T-helper 1 cell treated with Interleukin-12 subunit alpha and Interleukin-12 subunit beta and Interleukin-4 antibody, amounts not matched to agents 30 ng/mL and 1 ng/mL, for 36 hours (primary cell): ENCODE data around the gene LRRC3. TPM values are rescaled to one million over a fixed set of nuclear protein-coding genes. Genes with fewer than 3 reads are reported as not detected.

ENCODE experiments used
- intact Hi-C: fragments of 100-400 bp; cut with micrococcal nuclease; formaldehyde crosslinking; loops from one replicate; pipeline ENCODE4 v1.15.1; 2024
- total RNA-seq: library from RNA; stranded (reverse); gene quantifications from 2 replicates; pipeline ENCODE4 v1.2.3, GENCODE V29; 2022

Gene LRRC3
- total RNA-seq, 1 donor from 2014 or later: 2.7 TPM

DNA sequence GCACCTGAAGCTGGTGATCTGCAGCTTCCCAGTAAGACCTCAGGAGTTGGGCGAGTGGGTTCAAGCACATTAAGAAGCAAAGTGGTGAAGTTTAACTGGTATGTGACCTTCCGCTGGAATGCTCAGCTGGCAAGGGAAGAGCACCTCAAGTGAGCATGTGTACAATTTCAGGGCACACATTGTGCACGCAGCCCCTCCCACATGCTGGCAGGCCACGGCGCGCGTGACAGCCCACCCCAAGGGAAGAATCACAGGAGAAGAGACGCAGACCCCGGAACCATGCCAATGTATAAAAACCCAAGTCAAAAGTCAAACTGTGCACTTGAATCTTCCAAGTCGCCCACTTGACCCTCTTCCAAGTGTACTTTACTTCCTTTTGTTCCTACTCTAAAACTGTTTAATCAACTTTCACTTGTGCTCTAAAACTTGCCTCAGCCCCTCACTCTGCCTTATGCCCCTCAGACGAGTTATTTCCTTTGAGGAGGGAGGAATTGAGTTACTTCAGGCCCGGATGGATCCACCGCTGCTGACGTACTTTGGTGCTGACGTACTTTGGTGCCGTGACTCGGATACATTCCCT, 20.0 kb downstream of the LRRC3 start:
- intact Hi-C loops: loop anchor here (5.0 kb wide), 1 partner anchor 173 kb away; the partner anchor contains the start of gene PFKL

DNA sequence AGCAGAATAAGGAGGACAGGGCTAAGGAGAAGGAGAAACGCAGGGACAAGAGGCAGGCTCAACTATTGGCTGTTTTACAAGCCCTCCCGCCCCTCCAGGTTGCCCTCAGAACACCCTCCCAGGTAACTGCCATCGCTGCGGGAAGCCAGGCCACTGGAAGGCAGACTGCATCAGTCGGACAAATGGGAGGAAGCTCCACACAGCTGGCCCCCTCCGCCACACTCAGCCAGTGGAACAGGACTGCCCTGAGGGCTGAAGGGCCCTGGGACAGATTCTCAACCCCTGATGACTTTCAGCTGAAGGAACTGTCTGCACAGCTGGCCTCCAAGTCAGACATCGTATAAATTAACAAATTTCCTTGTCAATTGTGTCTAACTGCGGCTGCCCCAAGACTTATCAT, 21.8 kb downstream of the LRRC3 start:
- intact Hi-C loops: loop anchor here (5.0 kb wide), 1 partner anchor 175 kb away; the partner anchor contains the start of gene PFKL

DNA sequence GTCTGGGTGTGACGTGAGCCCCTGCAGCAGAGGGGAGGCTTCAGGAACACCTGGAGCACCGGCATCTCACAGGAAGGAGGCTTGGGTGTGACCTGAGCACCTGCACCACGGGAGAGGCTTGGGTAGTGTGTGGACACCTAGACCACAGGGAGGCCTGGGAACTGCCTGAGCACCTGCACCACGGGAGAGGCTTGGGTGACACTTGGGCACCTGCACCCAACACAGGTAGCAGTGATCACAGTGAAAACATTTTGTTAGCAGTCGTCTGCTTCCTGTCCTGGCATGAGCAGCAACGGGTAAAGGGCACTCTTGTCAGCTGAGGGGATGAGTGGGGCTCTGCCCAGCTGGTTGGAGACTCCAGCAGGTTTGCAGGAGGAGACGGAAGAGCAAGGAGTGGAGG, 22.4 kb downstream of the LRRC3 start:
- intact Hi-C loops: loop anchor here (5.0 kb wide), 1 partner anchor 175 kb away; the partner anchor contains the start of gene PFKL

DNA sequence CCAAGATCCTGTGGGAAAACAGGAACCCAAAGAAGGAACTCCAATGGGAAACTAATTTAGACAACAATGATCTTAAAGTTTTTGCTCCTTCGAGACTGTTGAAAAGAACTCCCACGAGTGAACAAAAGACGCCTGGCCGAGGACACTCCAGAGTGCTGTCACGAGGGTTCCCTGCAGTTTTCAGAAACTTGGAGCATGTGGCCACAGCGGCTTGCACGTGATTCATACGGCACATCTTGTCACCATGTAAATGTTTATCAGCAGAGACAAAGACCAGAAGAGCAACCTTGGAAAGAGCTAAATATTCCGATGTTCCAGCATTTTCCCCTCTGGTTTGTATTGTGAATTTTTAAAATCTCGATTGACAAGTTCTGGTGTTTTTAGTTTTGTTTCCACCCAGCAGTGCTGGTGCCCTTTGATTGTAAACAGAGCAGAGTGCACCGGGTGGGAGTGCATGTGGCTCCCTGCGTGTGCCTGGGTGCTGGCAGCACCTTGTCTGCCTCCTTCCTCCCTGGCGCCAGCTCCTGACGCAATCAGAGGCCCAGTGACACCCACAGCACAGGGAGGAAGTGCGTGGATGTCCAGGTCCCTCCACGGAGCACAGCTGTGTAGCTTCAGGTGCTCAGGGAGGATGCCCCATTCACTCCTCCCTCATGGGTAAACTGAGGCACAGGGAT, 23.0 kb downstream of the LRRC3 start:
- intact Hi-C loops: loop anchor here (5.0 kb wide), 1 partner anchor 176 kb away; the partner anchor contains the start of gene PFKL

DNA sequence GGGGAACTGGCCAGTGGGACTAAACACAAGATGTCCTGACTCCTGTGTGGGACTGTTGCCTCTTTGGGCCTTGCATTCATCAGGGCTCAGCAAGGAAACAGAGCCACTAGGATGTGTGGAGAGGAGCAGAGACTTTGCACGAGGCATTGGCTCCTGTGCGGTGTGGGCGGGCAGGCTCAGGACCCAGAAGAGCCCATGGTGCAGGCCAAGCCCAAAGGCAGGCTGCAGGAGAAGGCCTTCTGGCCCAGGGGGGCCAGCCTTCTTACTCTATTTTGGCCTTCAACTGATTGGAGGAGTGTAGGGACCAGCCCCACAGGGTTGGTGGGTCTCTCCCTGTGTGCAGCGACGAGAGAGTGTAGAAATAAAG, 23.5 kb downstream of the LRRC3 start:
- intact Hi-C loops: loop anchor here (5.0 kb wide), 1 partner anchor 176 kb away; the partner anchor contains the start of gene PFKL

DNA sequence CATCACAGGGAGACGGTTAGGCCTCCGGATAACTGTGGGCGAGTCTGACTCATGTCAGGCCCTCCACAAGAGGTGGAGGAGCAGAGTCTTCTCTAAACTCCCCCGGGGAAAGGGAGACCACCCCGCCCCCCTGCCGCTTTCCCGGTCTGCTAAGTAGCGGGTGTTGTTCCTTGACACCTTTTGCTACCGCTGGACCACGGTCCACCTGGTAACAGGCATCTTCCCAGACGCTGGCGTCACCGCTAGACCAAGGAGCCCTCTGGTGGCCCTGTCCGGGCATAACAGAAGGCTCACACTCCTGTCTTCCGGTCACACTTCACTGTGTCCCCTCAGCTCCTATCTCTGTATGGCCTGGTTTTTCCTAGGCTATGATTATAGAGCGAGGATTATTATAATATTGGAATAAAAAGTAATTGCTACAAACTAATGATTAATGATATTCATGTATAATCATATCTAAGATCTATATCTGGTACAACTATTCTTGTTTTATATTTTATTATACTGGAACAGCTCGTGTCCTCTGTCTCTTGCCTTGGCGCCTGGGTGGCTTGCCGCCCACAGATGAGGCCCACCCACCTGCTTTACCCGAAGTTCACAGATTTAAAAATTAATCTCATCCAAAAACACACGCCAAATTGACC, 24.4 kb downstream of the LRRC3 start:
- intact Hi-C loops: loop anchor here (5.0 kb wide), 1 partner anchor 177 kb away; the partner anchor contains the start of gene PFKL

DNA sequence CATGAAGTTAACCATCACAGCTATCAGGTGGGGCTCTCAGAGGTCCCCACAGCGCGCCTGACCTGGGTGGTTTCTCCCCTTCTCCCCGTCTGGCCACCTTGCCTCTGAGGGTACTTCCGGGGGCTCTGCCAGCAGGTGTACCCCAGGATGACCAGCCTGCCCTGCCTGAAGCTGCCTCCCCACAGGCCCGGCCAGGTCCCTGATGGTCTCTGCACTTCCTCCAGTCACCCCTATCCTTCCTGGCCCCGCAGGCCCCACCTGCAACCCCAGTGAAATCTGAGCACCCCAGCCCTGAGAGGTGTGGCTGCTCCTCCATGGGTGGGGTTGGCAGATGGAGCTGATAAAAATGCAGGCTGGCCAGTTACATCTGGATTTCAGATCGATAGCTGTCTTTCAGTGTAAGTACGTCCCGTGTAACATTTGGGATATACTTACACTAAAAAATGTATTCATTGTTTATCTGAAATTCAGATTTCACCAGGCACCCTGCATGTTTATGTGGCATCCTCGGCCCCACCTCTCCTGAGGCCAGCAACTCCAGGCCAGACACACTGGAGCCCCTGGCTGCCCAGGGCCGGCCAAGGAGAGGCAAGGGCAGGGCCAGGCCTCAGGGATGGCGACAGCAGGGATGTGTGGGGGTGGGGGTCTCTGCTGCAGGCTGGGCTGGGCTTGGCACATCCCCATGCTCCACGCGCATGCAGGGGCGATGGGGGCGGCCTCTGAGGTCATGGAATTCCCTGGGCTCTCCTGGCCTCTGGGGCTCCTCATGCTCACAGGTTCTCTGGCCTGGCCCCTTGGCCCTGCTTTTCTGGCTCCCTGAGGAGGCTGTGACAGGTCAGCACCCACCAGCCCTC, 25.1 kb downstream of the LRRC3 start:
- intact Hi-C loops: no loop called here

DNA sequence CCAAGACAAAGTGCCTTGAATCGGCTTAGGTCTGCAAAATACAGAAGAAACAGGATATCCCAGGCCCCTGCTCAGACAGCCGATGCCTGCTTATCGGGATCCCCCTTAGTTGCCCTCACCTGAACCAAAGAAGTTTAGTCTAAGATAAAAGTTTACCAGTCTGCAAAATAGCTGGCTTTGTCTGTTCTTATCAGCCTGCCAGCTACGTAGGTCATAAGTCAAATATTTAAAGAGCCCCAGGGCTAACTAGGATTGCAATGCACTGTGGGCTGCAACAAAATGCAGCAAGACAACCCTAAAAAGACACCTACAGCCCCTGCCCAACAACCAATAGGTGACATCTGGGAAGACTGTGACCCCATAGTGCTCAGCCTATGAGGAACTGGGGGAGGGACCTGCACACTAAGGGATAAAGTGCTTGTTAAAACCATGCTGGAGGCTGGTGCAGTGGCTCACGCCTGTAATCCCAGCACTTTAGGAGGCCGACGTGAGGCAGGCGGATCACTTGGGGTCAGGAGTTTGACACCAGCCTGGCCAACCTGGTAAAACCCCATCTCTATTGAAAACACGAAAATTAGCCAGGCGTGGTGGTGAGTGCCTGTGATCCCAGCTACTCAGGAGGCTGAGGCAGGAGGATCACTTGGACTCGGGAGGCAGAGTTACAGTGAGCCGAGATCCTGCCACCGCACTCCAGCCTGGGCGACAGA, 27.4 kb downstream of the LRRC3 start:
- intact Hi-C loops: no loop called here

DNA sequence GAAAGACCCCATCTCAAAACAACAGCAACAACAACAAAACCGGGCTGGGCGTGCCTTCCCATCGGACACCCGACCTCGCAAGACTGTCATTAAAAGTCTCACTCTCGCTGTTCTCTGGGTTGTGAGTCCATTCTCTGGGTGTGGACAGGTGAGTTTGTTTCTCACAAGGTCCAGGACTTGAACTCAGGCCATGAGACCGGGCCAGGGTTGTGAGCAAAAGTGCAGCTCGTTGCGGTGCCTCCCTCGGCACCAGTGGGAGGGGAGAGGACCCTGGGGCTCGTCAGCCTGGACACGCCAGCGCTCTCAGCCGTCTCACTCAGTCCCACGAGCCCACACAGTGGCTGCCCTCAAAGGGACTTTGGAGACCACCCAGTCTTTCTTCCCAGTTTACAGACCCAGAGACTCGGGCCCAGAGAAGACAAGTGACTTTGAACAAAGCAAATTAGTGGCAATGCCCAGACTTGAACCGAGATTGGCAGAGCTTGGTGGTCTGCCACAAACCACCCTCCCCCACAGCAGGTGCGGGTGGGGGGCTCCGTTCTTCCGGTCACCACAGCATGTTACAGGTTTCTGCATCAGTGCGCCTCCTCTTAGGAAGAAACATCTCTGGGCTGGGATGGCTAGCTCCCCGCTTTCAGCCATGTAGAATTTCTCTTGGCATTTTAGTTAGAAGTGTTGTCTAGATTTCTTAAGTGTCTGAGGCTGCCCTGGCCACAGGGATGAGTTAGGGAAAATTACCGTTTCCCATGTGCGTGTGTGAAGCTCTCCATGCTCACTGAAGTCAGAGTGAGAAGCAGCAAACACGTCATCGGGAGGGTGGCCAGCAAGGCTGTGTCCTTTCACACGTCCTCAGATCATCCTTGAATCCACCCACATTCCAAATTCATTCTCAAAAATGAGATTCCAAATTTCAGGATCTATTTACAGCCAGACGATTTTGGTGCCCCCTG, 28.3 kb downstream of the LRRC3 start:
- intact Hi-C loops: no loop called here

DNA sequence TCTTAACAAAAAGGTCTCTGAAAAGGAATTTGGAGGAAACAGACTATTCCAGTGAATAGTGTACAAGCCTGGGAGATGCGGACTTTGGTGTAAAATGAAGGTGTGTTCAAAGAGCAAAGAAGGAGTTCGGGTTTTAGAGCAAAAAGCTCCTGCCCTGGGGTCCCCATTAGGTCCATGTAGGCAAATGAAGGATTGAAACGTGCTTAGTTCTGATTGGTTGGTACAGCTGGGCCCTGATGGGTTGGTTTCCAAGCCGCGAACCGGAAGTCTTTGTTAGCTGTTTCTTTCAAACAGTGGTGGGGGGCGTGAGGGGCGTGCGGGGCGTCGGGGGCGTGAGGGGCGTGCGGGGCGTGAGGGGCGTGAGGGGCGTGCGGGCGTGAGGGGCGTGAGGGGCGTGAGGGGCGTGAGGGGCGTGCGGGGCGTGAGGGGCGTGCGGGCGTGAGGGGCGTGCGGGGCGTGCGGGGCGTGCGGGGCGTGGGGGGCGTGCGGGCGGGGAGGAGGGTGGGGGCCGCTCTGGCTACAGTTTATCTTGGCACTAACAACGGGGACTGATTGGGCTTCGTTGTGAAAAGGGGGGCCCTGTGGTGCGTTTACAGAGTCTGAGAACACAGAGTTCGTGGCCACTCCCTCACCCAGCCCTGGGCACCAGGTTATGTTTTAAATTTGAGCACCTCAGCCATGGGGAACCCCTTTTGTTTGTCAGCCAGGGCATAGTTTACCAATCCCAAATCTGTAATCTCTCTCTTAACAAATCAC, 29.4 kb downstream of the LRRC3 start:
- intact Hi-C loops: loop anchor here (5.0 kb wide), 1 partner anchor 32 kb away; no protein-coding TSS in a partner anchor

DNA sequence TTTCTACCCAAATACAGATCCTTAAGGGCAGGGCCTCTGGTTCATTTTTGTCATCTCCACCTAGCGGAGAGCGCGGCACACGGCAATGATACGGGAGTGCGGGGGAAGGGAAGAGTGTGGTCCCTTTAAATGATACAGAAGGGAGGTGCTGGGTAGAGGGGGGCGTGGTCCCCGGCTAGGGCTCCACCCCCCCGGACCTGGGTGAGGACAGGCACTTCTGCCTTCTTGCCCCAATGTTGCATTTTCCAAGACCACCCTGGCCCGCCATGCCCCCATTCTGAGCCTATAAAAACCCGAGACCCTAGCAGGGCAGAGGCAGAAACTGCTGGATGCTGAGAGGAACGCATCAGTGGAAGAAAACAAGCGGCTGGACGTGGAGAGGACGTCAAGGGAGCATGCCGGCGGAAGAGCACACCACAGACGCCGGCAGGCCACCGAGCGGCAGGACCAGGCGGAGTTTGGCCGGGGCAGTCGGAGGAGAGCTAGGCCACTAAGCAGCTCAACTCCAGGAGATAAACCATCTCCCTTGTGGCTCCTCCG, 30.0 kb downstream of the LRRC3 start:
- intact Hi-C loops: loop anchor here (5.0 kb wide), 1 partner anchor 33 kb away; no protein-coding TSS in a partner anchor

DNA sequence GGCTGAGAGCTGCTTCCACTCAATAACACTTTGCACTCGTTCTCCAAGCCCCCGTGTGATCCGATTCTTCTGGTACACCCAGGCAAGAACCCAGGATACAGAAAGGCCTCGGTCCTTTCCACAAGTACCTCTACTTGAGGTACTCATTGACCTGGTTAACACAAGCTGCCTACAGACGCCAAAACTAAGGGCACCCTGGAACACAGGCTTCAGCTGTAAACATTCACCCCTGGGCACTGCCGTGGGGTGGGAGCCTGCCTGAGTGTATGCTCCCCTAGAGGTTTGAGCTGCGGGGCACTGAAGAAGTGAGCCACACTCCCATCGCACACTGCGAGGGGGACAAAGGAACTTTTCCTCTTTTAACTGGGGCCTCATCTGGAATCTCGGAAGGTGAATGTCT, 30.5 kb downstream of the LRRC3 start:
- intact Hi-C loops: loop anchor here (5.0 kb wide), 1 partner anchor 33 kb away; no protein-coding TSS in a partner anchor

DNA sequence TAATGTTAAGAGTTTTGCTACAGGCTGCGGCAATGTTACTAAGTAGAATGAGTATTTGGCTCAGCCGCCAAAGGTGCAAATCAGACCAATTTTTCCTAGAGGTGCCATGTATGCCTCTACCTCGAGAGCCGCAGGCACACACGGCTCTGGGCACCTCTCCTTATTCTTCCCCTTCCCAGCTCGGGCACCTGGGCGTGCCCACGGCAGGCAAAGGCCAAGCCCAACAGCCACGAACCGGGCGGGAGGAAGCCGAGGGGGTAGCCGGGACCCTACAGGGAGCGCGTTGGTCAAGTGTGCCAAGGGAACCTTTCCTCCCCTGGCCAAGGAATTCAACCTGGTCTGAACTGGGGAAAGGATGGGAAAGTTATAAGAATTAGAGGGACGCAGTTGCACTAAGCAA, 31.0 kb downstream of the LRRC3 start:
- intact Hi-C loops: loop anchor here (5.0 kb wide), 1 partner anchor 34 kb away; no protein-coding TSS in a partner anchor

DNA sequence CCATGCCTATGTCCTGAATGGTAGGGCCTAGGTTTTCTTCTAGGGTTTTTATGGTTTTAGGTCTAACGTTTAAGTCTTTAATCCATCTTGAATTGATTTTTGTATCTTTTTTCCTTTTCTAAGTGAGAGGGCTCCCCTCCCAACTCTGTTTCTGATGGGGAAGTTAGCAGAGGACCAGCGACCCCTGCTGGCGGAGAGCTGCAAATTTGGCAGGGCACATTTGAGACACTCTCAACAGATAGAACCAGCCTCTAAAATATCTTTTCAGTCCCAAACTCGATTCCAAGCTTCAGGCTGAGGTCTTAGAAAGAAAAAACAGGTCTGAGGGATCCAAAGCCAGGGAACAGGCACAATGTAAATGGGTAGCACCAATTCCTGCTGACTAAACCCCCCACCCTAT, 32.5 kb downstream of the LRRC3 start:
- intact Hi-C loops: loop anchor here (5.0 kb wide), 1 partner anchor 36 kb away; no protein-coding TSS in a partner anchor

DNA sequence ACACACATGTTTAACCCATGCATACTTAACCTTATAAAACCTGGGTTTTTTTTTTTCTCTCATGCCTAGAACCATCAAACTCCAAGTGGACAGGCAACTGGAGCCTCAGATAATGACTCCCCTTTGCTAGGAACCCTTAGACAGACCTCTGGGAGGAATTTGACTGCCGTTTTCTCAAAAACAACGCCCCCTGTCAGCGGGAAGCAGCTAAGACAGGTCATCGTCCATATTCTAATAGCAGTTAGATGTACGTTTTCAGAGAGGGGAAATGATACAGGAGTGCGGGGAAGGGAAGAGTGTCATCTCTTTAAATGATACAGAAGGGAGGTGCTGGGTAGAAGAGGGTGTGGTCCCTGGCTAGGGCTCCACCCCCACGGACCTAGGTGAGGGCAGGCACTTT, 34.7 kb downstream of the LRRC3 start:
- intact Hi-C loops: loop anchor here (5.0 kb wide), 1 partner anchor 38 kb away; no protein-coding TSS in a partner anchor

DNA sequence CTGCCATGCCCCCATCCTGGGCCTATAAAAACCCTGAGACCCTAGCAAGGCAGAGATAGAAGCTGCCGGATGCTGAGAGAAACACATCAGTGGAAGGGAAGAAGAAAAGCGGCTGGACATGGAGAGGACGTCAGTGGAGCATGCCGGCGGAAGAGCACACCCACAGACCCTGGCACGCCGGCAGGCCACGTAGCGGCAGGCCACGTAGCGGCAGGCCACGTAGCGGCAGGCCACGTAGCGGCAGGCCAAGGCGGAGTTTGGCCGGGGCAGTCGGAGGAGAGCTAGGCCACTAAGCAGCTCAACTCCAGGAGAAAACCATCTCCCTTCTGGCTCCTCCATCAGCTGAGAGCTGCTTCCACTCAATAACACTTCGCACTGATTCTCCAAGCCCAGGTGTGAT, 35.1 kb downstream of the LRRC3 start:
- intact Hi-C loops: no loop called here

DNA sequence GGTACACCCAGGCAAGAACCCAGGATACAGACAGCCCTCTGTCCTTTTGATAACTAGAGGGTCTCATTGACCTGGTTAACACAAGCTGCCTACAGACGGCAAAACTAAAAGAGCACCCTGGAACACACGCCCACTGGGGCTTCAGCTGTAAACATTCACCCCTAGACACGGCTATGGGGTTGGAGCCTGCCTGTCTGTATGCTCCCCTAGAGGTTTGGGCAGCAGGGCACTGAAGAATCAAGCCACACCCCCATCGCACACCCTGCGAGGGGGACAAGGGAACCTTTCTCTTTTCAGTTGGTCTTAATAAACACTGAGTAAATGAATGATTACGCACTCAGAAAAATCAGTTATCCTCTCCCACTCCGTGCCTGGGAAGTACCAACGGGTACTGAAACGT, 35.5 kb downstream of the LRRC3 start:
- intact Hi-C loops: no loop called here
